Measurements from ENCODE around the gene MED14. TPM values are rescaled to one million over a fixed set of nuclear protein-coding genes. Genes with fewer than 3 reads are reported as not detected.

Gene MED14
- total and polyA plus RNA-seq, 2 donors (not counting 1 experiment from before 2014, with no cell fraction given) = 26.4 to 63.5 TPM

DNA sequence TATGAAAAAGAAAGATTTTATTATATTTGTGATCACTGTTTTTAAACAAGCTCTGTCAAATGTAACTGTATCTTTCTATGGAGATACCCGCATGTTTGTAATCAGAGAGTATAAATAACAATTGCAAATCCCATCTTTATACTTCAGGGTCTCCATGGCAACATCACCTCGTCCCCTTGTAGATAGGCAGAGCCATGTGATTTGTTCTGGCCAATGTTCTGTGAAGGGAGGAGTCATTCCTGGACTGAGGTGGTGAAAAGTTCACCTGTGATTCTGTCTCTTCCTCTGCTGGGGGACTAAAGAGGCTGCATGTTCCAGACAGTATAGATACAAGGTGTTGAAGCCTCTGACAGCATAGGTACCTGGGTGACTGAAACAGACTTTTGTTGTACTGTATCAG, 45.6 kb upstream of the MED14 start:
- Mint-ChIP-seq H3K4me3 (no peak overlapping the region), H3K27ac (no peak overlapping the region), H3K9me3 (ENCODE audit: insufficient read depth) (no peaks in the 10 kb centered on the region), H3K27me3 (no peaks in the 10 kb centered on the region), H3K4me1 (no peaks in the 10 kb centered on the region)
- Histone ChIP-seq H3K4me3 (ENCODE audit: control extremely low read depth in 1 of 5, extremely low read depth in 1 of 5, insufficient read depth in 1 of 5, low read depth in 2 of 5, low read length in 4 of 5) (no peak overlapping the region), H2AFZ (ENCODE audit: insufficient read depth, low read depth, low read length, poor library complexity, severe bottlenecking) (no peak overlapping the region), H3K4me1 (ENCODE audit: control insufficient read depth in 2 of 2, insufficient read depth in 2 of 2, low read length in 2 of 2) (no peaks in the 10 kb centered on the region), H3K79me2 (ENCODE audit: control insufficient read depth, insufficient read depth, low read length) (no peaks in the 10 kb centered on the region), H3K4me2 (replicated peaks; ENCODE audit: low read depth, low read length, poor library complexity, severe bottlenecking) (no peak overlapping the region), H3K9ac (ENCODE audit: low read length) (no peak overlapping the region), H3K27me3 (replicated peaks in 1 of 4; ENCODE audit: control extremely low read depth in 1 of 4, control insufficient read depth in 3 of 4, insufficient read depth in 4 of 4, low read length in 3 of 4) (peaks cover 0 to 2% (median 0%) of the 10 kb centered on the region in 4 experiments), H3K36me3 (replicated peaks in 1 of 2; ENCODE audit: control extremely low read depth in 1 of 2, control insufficient read depth in 1 of 2, extremely low read depth in 1 of 2, insufficient read depth in 2 of 2, low read length in 1 of 2) (no peaks in the 10 kb centered on the region), H4K20me1 (ENCODE audit: control insufficient read depth, insufficient read depth, low read length, poor library complexity, severe bottlenecking) (no peaks in the 10 kb centered on the region), H3K27ac (ENCODE audit: low read length in 2 of 2) (no peak overlapping the region), H3K9me3 (ENCODE audit: control extremely low read depth in 1 of 3, control insufficient read depth in 2 of 3, insufficient read depth in 1 of 3, low read length in 2 of 3) (no peaks in the 10 kb centered on the region)
- POLR2A ChIA-PET = no interaction called here
- intact Hi-C loops (cut with micrococcal nuclease) = no loop called here
- WGBS (ENCODE audit: insufficient coverage) = no CpG with 5 or more reads among the region's 2 CpGs
- CTCF ChIA-PET = no interaction called here
- TF ChIP-seq EZH2 (IDR thresholded peaks at IDR 0.05; ENCODE audit: borderline replicate concordance, insufficient read depth, low read depth, low read length, poor library complexity, severe bottlenecking) = no peak
- TF ChIP-seq, protein P1, sequence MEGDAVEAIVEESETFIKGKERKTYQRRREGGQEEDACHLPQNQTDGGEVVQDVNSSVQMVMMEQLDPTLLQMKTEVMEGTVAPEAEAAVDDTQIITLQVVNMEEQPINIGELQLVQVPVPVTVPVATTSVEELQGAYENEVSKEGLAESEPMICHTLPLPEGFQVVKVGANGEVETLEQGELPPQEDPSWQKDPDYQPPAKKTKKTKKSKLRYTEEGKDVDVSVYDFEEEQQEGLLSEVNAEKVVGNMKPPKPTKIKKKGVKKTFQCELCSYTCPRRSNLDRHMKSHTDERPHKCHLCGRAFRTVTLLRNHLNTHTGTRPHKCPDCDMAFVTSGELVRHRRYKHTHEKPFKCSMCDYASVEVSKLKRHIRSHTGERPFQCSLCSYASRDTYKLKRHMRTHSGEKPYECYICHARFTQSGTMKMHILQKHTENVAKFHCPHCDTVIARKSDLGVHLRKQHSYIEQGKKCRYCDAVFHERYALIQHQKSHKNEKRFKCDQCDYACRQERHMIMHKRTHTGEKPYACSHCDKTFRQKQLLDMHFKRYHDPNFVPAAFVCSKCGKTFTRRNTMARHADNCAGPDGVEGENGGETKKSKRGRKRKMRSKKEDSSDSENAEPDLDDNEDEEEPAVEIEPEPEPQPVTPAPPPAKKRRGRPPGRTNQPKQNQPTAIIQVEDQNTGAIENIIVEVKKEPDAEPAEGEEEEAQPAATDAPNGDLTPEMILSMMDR (IDR thresholded peaks at IDR 0.05) = no peak
- DNase-seq (no peak), ATAC-seq (ENCODE audit: low read depth) (no peak)

DNA sequence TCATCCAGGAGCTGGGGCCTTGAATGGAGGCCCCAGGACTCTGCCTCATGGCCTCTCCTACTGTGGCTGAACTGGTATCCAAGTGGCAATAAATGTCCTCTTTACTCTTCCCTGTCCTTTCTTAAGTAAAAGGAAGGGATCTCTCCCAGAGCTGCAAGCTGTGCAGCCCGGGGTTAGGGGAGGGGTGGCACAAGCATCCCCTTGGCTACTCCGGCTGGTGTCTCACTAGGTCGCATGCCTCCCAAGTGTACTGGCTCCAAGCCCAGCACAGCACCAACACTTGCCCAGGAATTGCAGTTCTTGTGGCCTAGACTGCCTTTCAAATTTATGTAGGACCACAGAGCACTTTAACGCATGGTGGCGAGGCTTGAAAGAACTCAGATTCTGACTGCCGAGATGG, 44.7 kb upstream of the MED14 start:
- intact Hi-C loops (cut with micrococcal nuclease) = no loop called here
- DNase-seq = no peak
- Mint-ChIP-seq H3K9me3 (ENCODE audit: insufficient read depth) (no peaks in the 10 kb centered on the region), H3K27me3 (no peaks in the 10 kb centered on the region), H3K4me1 (no peaks in the 10 kb centered on the region), H3K27ac (no peak overlapping the region), H3K4me3 (no peak overlapping the region)
- H3K27ac ChIP-seq (ENCODE audit: low read length in 2 of 2) = no peak overlapping the region
- CTCF ChIA-PET = no interaction called here
- ATAC-seq (ENCODE audit: low read depth) = no peak
- no peaks in the 10 kb centered on the region for H3K79me2 ChIP-seq (ENCODE audit: control insufficient read depth, insufficient read depth, low read length)
- H2AFZ ChIP-seq (ENCODE audit: insufficient read depth, low read depth, low read length, poor library complexity, severe bottlenecking) = no peak overlapping the region
- 100% methylated on average over 3 of the region's 6 CpGs for WGBS (ENCODE audit: insufficient coverage)
- peaks cover 0 to 2% (median 0%) of the 10 kb centered on the region in 4 experiments for H3K27me3 ChIP-seq (replicated peaks in 1 of 4; ENCODE audit: control extremely low read depth in 1 of 4, control insufficient read depth in 3 of 4, insufficient read depth in 4 of 4, low read length in 3 of 4)
- H3K9me3 ChIP-seq (ENCODE audit: control extremely low read depth in 1 of 3, control insufficient read depth in 2 of 3, insufficient read depth in 1 of 3, low read length in 2 of 3) = no peaks in the 10 kb centered on the region
- H3K9ac ChIP-seq (ENCODE audit: low read length) = no peak overlapping the region
- H3K4me3 ChIP-seq (ENCODE audit: control extremely low read depth in 1 of 5, extremely low read depth in 1 of 5, insufficient read depth in 1 of 5, low read depth in 2 of 5, low read length in 4 of 5) = no peak overlapping the region
- H3K4me2 ChIP-seq (replicated peaks; ENCODE audit: low read depth, low read length, poor library complexity, severe bottlenecking) = no peak overlapping the region
- no peaks in the 10 kb centered on the region for H3K36me3 ChIP-seq (replicated peaks in 1 of 2; ENCODE audit: control extremely low read depth in 1 of 2, control insufficient read depth in 1 of 2, extremely low read depth in 1 of 2, insufficient read depth in 2 of 2, low read length in 1 of 2)
- H4K20me1 ChIP-seq (ENCODE audit: control insufficient read depth, insufficient read depth, low read length, poor library complexity, severe bottlenecking) = no peaks in the 10 kb centered on the region
- no peaks in the 10 kb centered on the region for H3K4me1 ChIP-seq (ENCODE audit: control insufficient read depth in 2 of 2, insufficient read depth in 2 of 2, low read length in 2 of 2)
- POLR2A ChIA-PET = no interaction called here
- no peak for TF ChIP-seq EZH2 (IDR thresholded peaks at IDR 0.05; ENCODE audit: borderline replicate concordance, insufficient read depth, low read depth, low read length, poor library complexity, severe bottlenecking)
- TF ChIP-seq, protein P1 (IDR thresholded peaks at IDR 0.05) = no peak

Measured in B cell (primary cell).